Cardiac muscle cell (in vitro differentiated cells and primary cell): ENCODE data around the gene PTAR1. TPM values are rescaled to one million over a fixed set of nuclear protein-coding genes. Genes with fewer than 3 reads are reported as not detected.

Source experiments
- DNase-seq, 2 donors: peaks; one replicate each; pipeline versions ENCODE4 v3.0.0 to v3.0.0-alpha.2; 2010 to 2017; ENCODE audit warnings: low read depth in 1 of 2, low spot score in 1 of 2
- H3K27ac ChIP-seq: fragments of 200-600 bp; sonication (generic); 2 replicates; pipeline ENCODE4 v1.5.1; 2016
- H3K27me3 ChIP-seq: fragments of 200-600 bp; sonication (generic); 2 replicates; pipeline ENCODE4 v1.6.0; 2016; ENCODE audit warnings: control low read depth
- H3K36me3 ChIP-seq: fragments of 200-600 bp; sonication (generic); 2 replicates; pipeline ENCODE4 v1.5.1; 2016; ENCODE audit warnings: control low read depth
- H3K4me1 ChIP-seq: fragments of 200-600 bp; sonication (generic); 2 replicates; pipeline ENCODE4 v1.8.1; 2017; ENCODE audit warnings: low read depth, mild to moderate bottlenecking, mixed run types
- H3K4me3 ChIP-seq: fragments of 200-600 bp; sonication (generic); 2 replicates; pipeline ENCODE4 v1.5.1; 2016; ENCODE audit warnings: mild to moderate bottlenecking
- H3K9me3 ChIP-seq: fragments of 200-600 bp; sonication (generic); 2 replicates; pipeline ENCODE4 v1.5.1; 2017; ENCODE audit warnings: low read depth, mild to moderate bottlenecking, control low read depth
- polyA plus RNA-seq: library from polyadenylated mRNA; unstranded; fragments of >200 nt; fragmentation: Nextera tagmentation; extraction: Ambion mirVana; gene quantifications from 2 replicates; pipeline ENCODE4 v1.2.1, GENCODE V29; 2016
- total RNA-seq: library from RNA; depleted of rRNA; stranded (reverse); fragments of >200 nt; gene quantifications from 2 replicates; pipeline ENCODE4 v1.2.3, GENCODE V29; 2016
- TF ChIP-seq, protein P1 (sequence below): IDR thresholded peaks from 2 replicates; pipeline ENCODE4 v1.5.1; 2012; ENCODE audit warnings: low read depth, mild to moderate bottlenecking, low read length

Gene PTAR1
- total and polyA plus RNA-seq, 2 experiments from 2014 or later: 7.1 to 54.1 TPM

DNA sequence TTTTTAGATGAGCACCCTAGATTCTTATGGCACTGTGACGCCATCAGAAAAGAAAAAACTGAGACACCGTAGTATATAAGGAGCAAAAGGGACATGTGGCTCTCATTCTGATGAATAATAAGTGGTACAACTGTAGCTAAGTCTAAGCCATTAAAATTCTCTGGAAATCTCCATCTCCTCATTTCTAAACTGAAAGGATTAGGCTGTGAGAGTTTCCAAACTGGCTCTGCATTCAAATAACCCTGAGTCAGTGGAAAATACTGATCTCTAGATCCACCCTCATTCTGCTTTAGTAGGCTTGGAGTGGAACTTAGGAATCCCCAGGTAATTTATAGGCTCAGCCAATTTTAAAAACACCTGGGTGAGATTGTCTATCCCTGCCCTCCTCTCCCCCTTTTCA is 28.5 kb downstream of the PTAR1 start:
- no peak overlapping the region for H3K4me3 ChIP-seq
- no peaks in the 10 kb centered on the region for H3K4me1 ChIP-seq
- H3K9me3 ChIP-seq: no peaks in the 10 kb centered on the region
- no peak for DNase-seq
- H3K36me3 ChIP-seq: peaks cover 40% of the 10 kb centered on the region
- no peaks in the 10 kb centered on the region for H3K27me3 ChIP-seq
- H3K27ac ChIP-seq: no peak overlapping the region
- TF ChIP-seq, protein P1, sequence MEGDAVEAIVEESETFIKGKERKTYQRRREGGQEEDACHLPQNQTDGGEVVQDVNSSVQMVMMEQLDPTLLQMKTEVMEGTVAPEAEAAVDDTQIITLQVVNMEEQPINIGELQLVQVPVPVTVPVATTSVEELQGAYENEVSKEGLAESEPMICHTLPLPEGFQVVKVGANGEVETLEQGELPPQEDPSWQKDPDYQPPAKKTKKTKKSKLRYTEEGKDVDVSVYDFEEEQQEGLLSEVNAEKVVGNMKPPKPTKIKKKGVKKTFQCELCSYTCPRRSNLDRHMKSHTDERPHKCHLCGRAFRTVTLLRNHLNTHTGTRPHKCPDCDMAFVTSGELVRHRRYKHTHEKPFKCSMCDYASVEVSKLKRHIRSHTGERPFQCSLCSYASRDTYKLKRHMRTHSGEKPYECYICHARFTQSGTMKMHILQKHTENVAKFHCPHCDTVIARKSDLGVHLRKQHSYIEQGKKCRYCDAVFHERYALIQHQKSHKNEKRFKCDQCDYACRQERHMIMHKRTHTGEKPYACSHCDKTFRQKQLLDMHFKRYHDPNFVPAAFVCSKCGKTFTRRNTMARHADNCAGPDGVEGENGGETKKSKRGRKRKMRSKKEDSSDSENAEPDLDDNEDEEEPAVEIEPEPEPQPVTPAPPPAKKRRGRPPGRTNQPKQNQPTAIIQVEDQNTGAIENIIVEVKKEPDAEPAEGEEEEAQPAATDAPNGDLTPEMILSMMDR: no peak

DNA sequence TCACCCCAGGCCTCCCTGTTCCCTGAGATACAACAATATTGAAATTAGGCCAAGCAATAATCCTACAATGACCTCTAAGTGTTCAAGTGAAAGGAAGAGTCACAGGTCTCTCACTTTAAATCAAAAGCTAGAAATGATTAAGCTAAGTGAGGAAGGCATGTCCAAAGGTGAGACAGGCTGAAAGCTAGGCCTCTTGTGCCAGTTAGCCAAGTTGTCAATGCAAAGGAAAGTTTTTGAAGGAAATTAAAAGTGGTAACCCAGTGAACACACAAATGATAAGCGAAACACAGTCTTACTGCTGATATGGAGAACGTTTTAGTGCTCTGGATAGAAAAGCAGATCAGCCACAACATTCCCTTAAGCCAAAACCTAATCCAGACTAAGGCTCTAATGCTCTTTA is 39.8 kb downstream of the PTAR1 start:
- Histone ChIP-seq H3K27ac (no peak overlapping the region), H3K4me1 (no peaks in the 10 kb centered on the region), H3K36me3 (peaks cover 46% of the 10 kb centered on the region), H3K27me3 (no peaks in the 10 kb centered on the region), H3K4me3 (no peak overlapping the region), H3K9me3 (no peaks in the 10 kb centered on the region)
- no peak for DNase-seq
- TF ChIP-seq, protein P1: no peak

DNA sequence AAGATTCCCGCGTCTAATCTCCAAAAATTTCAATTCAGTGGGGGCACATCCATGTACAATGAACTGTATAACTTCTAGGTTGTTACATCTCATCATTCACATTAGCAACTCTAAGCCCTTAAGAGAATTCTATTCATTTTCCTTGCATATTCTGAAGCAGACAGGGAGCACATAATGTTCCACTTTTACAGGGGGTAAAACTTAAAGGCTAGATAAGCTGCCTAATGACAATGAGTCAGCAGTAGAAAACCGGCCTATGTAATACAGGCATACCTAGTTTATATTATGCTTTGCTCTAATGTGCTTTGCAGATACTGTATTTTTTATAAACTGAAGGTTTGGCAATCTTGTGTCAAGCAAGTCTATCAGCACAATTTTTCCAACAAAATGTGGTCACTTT is 40.4 kb downstream of the PTAR1 start:
- Histone ChIP-seq H3K4me1 (no peaks in the 10 kb centered on the region), H3K4me3 (no peak overlapping the region), H3K36me3 (peaks cover 41% of the 10 kb centered on the region), H3K9me3 (no peaks in the 10 kb centered on the region), H3K27me3 (no peaks in the 10 kb centered on the region), H3K27ac (no peak overlapping the region)
- DNase-seq: peak in 1 of 2 donors; percentile 67
- TF ChIP-seq, protein P1: no peak

DNA sequence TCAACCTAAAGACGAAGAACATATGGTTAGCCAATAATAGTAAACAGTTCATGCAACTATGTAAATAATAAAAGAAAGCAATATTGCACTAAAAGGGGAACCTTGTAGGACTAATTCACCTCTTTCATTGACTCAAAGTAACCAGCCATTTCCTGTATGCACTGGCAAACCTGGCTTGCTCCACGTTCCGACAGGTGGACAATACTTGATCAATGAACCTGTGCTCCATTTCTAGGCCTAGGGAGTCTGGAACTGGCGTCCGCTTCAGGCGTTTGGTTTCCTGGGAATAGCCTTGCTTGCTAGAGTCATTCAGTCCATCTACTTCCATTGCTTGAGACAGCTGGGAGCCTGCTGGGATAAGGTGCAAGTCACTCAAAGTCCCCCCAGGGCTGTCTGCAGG is 41.6 kb downstream of the PTAR1 start:
- no peak for DNase-seq
- Histone ChIP-seq H3K4me3 (no peak overlapping the region), H3K36me3 (peaks cover 36% of the 10 kb centered on the region), H3K27ac (no peak overlapping the region), H3K27me3 (no peaks in the 10 kb centered on the region), H3K4me1 (no peaks in the 10 kb centered on the region), H3K9me3 (no peaks in the 10 kb centered on the region)
- TF ChIP-seq, protein P1: no peak

DNA sequence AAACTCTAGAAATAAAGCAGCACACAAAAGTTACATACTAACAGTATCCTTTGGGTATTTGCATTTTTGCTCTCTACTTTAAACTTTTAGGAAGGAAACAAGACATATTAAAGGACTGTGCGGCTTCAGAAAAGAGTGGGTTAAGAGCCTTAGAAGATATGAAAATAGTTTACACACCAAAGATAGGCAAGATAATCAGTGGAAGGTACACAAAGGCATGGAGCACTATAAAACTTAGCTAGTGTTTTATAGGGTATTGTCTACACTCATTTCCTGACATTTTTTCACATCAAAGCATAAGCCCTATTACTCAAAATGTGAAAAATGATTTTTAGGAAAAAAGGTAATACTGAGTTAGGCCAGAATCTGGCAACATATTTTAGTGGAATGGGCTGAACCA is 44.0 kb downstream of the PTAR1 start:
- no peaks in the 10 kb centered on the region for H3K4me1 ChIP-seq
- no peak overlapping the region for H3K4me3 ChIP-seq
- no peaks in the 10 kb centered on the region for H3K9me3 ChIP-seq
- no peaks in the 10 kb centered on the region for H3K27me3 ChIP-seq
- DNase-seq: no peak
- H3K36me3 ChIP-seq: peaks cover 27% of the 10 kb centered on the region
- H3K27ac ChIP-seq: no peak overlapping the region
- TF ChIP-seq, protein P1: no peak

DNA sequence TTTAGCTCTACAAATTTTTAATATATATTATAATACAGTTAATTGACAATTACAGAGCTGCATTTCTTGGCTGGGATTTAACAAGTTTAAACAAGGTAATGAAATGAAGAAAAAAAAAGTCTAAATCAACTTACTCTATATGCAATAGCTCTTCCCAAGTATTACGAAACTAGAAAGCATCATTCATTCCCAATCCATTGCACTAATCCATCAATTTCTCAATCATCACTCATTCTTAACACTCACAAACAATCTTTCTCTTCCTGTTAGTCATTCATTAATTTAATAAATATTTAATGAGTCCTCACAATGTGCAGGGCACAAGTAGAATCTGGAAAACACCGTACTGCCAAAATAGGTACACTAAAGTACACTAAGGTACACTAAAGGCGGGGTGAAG is 44.7 kb downstream of the PTAR1 start:
- H3K27ac ChIP-seq: no peak overlapping the region
- DNase-seq: no peak
- TF ChIP-seq, protein P1: no peak
- no peaks in the 10 kb centered on the region for H3K9me3 ChIP-seq
- peaks cover 24% of the 10 kb centered on the region for H3K36me3 ChIP-seq
- no peaks in the 10 kb centered on the region for H3K4me1 ChIP-seq
- no peaks in the 10 kb centered on the region for H3K27me3 ChIP-seq
- H3K4me3 ChIP-seq: no peak overlapping the region
